B cell (primary cell): ENCODE results near the gene AHRR. TPM values are rescaled to one million over a fixed set of nuclear protein-coding genes. Genes with fewer than 3 reads are reported as not detected.

Experiments
- ATAC-seq: fragments of 200-7000 bp; cut with Tn5 transposase; one replicate; pipeline ENCODE4 v1.10.0; 2021; ENCODE audit warnings: low read depth, mild to moderate bottlenecking, moderate number of reproducible peaks, moderate library complexity
- CTCF ChIA-PET: fragments of 350-600 bp; sonication (Branson Sonifier 250); formaldehyde crosslinking; loops from one replicate; lab custom pipeline; 2021; ENCODE audit warnings: antibody characterized with exemption, inconsistent platforms; lab: Charles Lee
- POLR2A ChIA-PET: fragments of 350-600 bp; sonication (Branson Sonifier 250); formaldehyde crosslinking; loops from one replicate; lab custom pipeline; 2021; ENCODE audit warnings: antibody characterized with exemption; lab: Charles Lee
- DNase-seq: peaks from one replicate; pipeline ENCODE4 v3.0.0; 2013
- H2AFZ ChIP-seq: 2 replicates; pipeline ENCODE4 v1.6.1; 2012; ENCODE audit warnings: mild to moderate bottlenecking, low read depth, low read length; ENCODE audit not compliant: insufficient read depth, poor library complexity, severe bottlenecking
- H3K27ac ChIP-seq, 2 donors: 1 replicate in 1 of 2; 2 replicates in 1 of 2; pipeline ENCODE4 v1.5.1; 2012 to 2013; ENCODE audit warnings: low read length in 2 of 2, mild to moderate bottlenecking in 2 of 2, moderate library complexity in 1 of 2
- H3K27me3 ChIP-seq, 4 experiments: fragments of 200-600 bp in 1 of 4; sonication (generic) in 1 of 4; replicated peaks in 1 of 4; 1 replicate in 2 of 4; 2 replicates in 2 of 4; pipeline versions ENCODE4 v1.6.1 to v1.7.0; 2013 to 2016; ENCODE audit warnings: low read length in 3 of 4, mild to moderate bottlenecking in 2 of 4, mixed read lengths in 1 of 4, moderate library complexity in 1 of 4; ENCODE audit not compliant: insufficient read depth in 4 of 4, control insufficient read depth in 3 of 4; ENCODE audit errors: control extremely low read depth in 1 of 4
- H3K36me3 ChIP-seq, 2 experiments: replicated peaks in 1 of 2; 1 replicate in 1 of 2; 2 replicates in 1 of 2; pipeline versions ENCODE4 v1.6.1 to v1.7.1; 2013; ENCODE audit warnings: low read length in 1 of 2; ENCODE audit not compliant: insufficient read depth in 2 of 2, control insufficient read depth in 1 of 2; ENCODE audit errors: control extremely low read depth in 1 of 2, extremely low read depth in 1 of 2
- H3K4me1 ChIP-seq, 2 donors: fragments of 200-600 bp in 1 of 2; sonication (generic) in 1 of 2; 1 replicate in 1 of 2; 2 replicates in 1 of 2; pipeline versions ENCODE4 v1.5.1 to v1.6.1; 2013 to 2017; ENCODE audit warnings: low read length in 2 of 2; ENCODE audit not compliant: control insufficient read depth in 2 of 2, insufficient read depth in 2 of 2
- H3K4me2 ChIP-seq: replicated peaks from 2 replicates; pipeline ENCODE3; 2012; ENCODE audit warnings: mild to moderate bottlenecking, low read depth, low read length; ENCODE audit not compliant: poor library complexity, severe bottlenecking
- H3K4me3 ChIP-seq, 5 experiments: fragments of 200-600 bp in 1 of 5; sonication (generic) in 1 of 5; 1 replicate in 3 of 5; 2 replicates in 2 of 5; pipeline versions ENCODE4 v1.5.1 to v1.7.0; 2011 to 2016; ENCODE audit warnings: low read length in 4 of 5, mild to moderate bottlenecking in 4 of 5, low read depth in 2 of 5, control low read depth in 1 of 5, moderate library complexity in 1 of 5; ENCODE audit not compliant: insufficient read depth in 1 of 5; ENCODE audit errors: control extremely low read depth in 1 of 5, extremely low read depth in 1 of 5
- H3K79me2 ChIP-seq: fragments of 200-600 bp; sonication (generic); one replicate; pipeline ENCODE4 v1.6.0; 2016; ENCODE audit warnings: low read length; ENCODE audit not compliant: control insufficient read depth, insufficient read depth
- H3K9ac ChIP-seq: fragments of 200-600 bp; sonication (generic); 2 replicates; pipeline ENCODE4 v1.6.1; 2017; ENCODE audit warnings: mild to moderate bottlenecking, low read length, moderate library complexity
- H3K9me3 ChIP-seq, 3 donors: one replicate each; pipeline versions ENCODE4 v1.6.1 to v1.7.1; 2013; ENCODE audit warnings: low read length in 2 of 3; ENCODE audit not compliant: control insufficient read depth in 2 of 3, insufficient read depth in 1 of 3; ENCODE audit errors: control extremely low read depth in 1 of 3
- H4K20me1 ChIP-seq: 2 replicates; pipeline ENCODE4 v1.6.0; 2012; ENCODE audit warnings: mild to moderate bottlenecking, low read length; ENCODE audit not compliant: insufficient read depth, control insufficient read depth, poor library complexity, severe bottlenecking
- H3K27ac Mint-ChIP-seq: one replicate; pipeline ENCODE4 v1.8.0; 2021; ENCODE audit warnings: mixed read lengths
- H3K27me3 Mint-ChIP-seq: one replicate; pipeline ENCODE4 v1.8.0; 2021; ENCODE audit warnings: mixed read lengths
- H3K4me1 Mint-ChIP-seq: one replicate; pipeline ENCODE4 v1.8.0; 2021; ENCODE audit warnings: mixed read lengths
- H3K4me3 Mint-ChIP-seq: one replicate; pipeline ENCODE4 v1.8.0; 2021; ENCODE audit warnings: mixed read lengths
- H3K9me3 Mint-ChIP-seq: one replicate; pipeline ENCODE4 v1.8.0; 2022; ENCODE audit warnings: mixed read lengths; ENCODE audit not compliant: insufficient read depth
- CTCF ChIP-seq: fragments of 200-600 bp; IDR thresholded peaks from one replicate; pipeline ENCODE4 v1.8.0; 2022; ENCODE audit warnings: antibody characterized with exemption, mild to moderate bottlenecking
- EZH2 ChIP-seq: IDR thresholded peaks from 2 replicates; pipeline ENCODE4 v1.6.1; 2012; ENCODE audit warnings: borderline replicate concordance, low read depth, mild to moderate bottlenecking, moderate library complexity, low read length; ENCODE audit not compliant: insufficient read depth, poor library complexity, severe bottlenecking
- WGBS: methylation state at CpG from one replicate; pipeline ENCODE4 v1.1.5; 2013; ENCODE audit warnings: missing lambda C conversion rate; ENCODE audit not compliant: insufficient coverage; 5-methylcytosine and 5-hydroxymethylcytosine counted together
- intact Hi-C: fragments of 100-400 bp; cut with micrococcal nuclease; formaldehyde crosslinking; loops from one replicate; pipeline ENCODE4 v1.10.0; 2022
- polyA plus RNA-seq: library from polyadenylated mRNA; depleted of rRNA; stranded (reverse); fragments of >200 nt; gene quantifications from 2 replicates; pipeline ENCODE4 v1.2.3, GENCODE V29; 2012
- total RNA-seq, 2 donors: library from RNA; stranded (reverse); fragments of 120-200 nt in 1 of 2; gene quantifications; 1 replicate in 1 of 2; 2 replicates in 1 of 2; pipeline versions ENCODE4 v1.2.3 to v1.2.4, GENCODE V29; 2013 to 2022

AHRR gene
- total and polyA plus RNA-seq, 2 donors (not counting 1 experiment from before 2014, with no cell fraction given), result 0.13 to 1.7 TPM

- ATAC-seq, result no peak
- Mint-ChIP-seq H3K9me3 (no peaks in the 10 kb centered on the region), H3K4me3 (no peak overlapping the region), H3K27ac (no peak overlapping the region), H3K27me3 (no peaks in the 10 kb centered on the region), H3K4me1 (peaks cover 18% of the 10 kb centered on the region)
- over 99% methylated on average over 23 of the region's 24 CpGs for WGBS
- Histone ChIP-seq H3K4me3 (no peak overlapping the region), H3K79me2 (peaks cover 18% of the 10 kb centered on the region), H3K27ac (no peak overlapping the region), H3K36me3 (peaks cover 0 to 59% of the 10 kb centered on the region in 2 experiments), H3K4me2 (no peak overlapping the region), H3K4me1 (peaks cover 16 to 21% of the 10 kb centered on the region in 2 donors), H4K20me1 (peaks cover 35% of the 10 kb centered on the region), H3K9ac (no peak overlapping the region), H3K27me3 (no peaks in the 10 kb centered on the region), H2AFZ (no peak overlapping the region), H3K9me3 (peaks cover 0 to 15% (median 0%) of the 10 kb centered on the region in 3 donors)
- no peak for TF ChIP-seq CTCF
- no peak for TF ChIP-seq EZH2
- DNase-seq, result no peak
- CTCF ChIA-PET, result no interaction called here
- intact Hi-C loops, result no loop called here
- POLR2A ChIA-PET, result interaction anchor here (0.7 kb wide), 1 partner anchor 18 kb away, joined by 8 read pairs; no protein-coding TSS in a partner anchor
These were observed 140.6 kb downstream of the AHRR start for GRCh38 chr5:462051-462481.

GRCh38 chr5:463301-463700, 141.8 kb downstream of the AHRR start:
- Histone ChIP-seq H2AFZ (no peak overlapping the region), H3K4me3 (no peak overlapping the region), H3K9me3 (peaks cover 0 to 15% (median 0%) of the 10 kb centered on the region in 3 donors), H3K79me2 (peaks cover 6% of the 10 kb centered on the region), H3K27ac (peak overlapping the region; percentile 24 to 65), H3K4me2 (no peak overlapping the region), H4K20me1 (peaks cover 24% of the 10 kb centered on the region), H3K36me3 (peaks cover 0 to 47% of the 10 kb centered on the region in 2 experiments), H3K9ac (no peak overlapping the region), H3K4me1 (peaks cover 16 to 21% of the 10 kb centered on the region in 2 donors), H3K27me3 (no peaks in the 10 kb centered on the region)
- ATAC-seq (no peak), DNase-seq (no peak)
- TF ChIP-seq EZH2 (no peak), CTCF (no peak)
- CTCF ChIA-PET, result interaction anchor here (1.3 kb wide), 1 partner anchor 17 kb away, joined by 8 read pairs; no protein-coding TSS in a partner anchor
- Mint-ChIP-seq H3K27ac (peak overlapping the region; percentile 47), H3K4me1 (peaks cover 18% of the 10 kb centered on the region), H3K4me3 (no peak overlapping the region), H3K27me3 (no peaks in the 10 kb centered on the region), H3K9me3 (no peaks in the 10 kb centered on the region)
- intact Hi-C loops, result no loop called here
- 97% methylated on average over 6 of the region's 7 CpGs for WGBS
- POLR2A ChIA-PET, result interaction anchor here (0.8 to 1.2 kb wide), 3 partner anchors 9 to 148 kb away, joined by 3 to 4 read pairs (median 4); no protein-coding TSS in a partner anchor
